Measurements from ENCODE around the gene TMEM63A. TPM values are rescaled to one million over a fixed set of nuclear protein-coding genes. Genes with fewer than 3 reads are reported as not detected.

TMEM63A gene
- total RNA-seq, 1 experiment from 2014 or later = 303 TPM

DNA sequence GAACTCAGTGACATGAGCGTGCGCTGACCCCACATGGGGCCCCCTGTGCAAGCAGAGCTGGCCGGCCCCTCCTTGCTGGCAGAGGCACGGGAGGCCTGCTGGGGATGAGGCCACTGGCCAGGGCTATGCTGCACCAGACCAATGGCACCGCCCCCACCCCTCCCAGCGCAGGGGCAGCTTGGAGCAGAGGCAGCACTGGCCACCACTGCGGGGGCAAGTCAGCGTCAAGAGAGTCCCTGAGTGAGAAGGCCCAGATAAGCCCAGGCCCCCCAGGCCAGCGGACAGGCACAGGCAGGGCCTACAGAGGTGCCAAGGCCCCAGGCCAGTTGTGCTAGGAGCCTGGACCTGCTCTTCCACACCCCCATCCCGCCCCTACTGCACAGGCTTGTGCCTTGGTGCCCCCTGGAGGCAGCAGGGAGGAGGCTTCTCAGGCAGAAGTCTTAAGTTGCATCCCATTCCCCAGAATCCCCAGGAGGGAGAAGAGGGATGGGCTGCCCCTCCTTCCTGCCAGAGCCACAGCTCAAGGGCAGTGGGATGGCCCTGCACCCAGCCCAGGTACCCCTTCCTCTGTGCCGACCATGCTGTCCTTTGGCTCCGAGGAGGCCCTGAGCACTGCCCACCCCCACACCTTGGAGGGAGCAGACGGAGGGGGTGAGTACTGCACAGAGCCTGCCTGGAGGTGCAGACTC is 36.5 kb downstream of the TMEM63A start:
- no peaks in the 10 kb centered on the region for H3K4me1 Mint-ChIP-seq (ENCODE audit: low read depth, unreplicated experiment)
- intact Hi-C loops (cut with micrococcal nuclease; ENCODE audit: unreplicated experiment) = loop anchor here (5.0 kb wide), 1 partner anchor 67 kb away; no protein-coding TSS in a partner anchor
- H3K4me3 Mint-ChIP-seq (ENCODE audit: low read depth, unreplicated experiment) = no peak overlapping the region
- H3K9me3 Mint-ChIP-seq (ENCODE audit: low read depth, unreplicated experiment) = no peaks in the 10 kb centered on the region
- no peaks in the 10 kb centered on the region for H3K27me3 Mint-ChIP-seq (ENCODE audit: unreplicated experiment)
- peak; percentile 83 for DNase-seq
- peak overlapping the region; percentile 60 for H3K27ac Mint-ChIP-seq (ENCODE audit: unreplicated experiment)
- peaks cover 97% of the 10 kb centered on the region for H3K36me3 Mint-ChIP-seq (ENCODE audit: insufficient read depth, unreplicated experiment)
- TF ChIP-seq, protein P1, sequence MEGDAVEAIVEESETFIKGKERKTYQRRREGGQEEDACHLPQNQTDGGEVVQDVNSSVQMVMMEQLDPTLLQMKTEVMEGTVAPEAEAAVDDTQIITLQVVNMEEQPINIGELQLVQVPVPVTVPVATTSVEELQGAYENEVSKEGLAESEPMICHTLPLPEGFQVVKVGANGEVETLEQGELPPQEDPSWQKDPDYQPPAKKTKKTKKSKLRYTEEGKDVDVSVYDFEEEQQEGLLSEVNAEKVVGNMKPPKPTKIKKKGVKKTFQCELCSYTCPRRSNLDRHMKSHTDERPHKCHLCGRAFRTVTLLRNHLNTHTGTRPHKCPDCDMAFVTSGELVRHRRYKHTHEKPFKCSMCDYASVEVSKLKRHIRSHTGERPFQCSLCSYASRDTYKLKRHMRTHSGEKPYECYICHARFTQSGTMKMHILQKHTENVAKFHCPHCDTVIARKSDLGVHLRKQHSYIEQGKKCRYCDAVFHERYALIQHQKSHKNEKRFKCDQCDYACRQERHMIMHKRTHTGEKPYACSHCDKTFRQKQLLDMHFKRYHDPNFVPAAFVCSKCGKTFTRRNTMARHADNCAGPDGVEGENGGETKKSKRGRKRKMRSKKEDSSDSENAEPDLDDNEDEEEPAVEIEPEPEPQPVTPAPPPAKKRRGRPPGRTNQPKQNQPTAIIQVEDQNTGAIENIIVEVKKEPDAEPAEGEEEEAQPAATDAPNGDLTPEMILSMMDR (IDR thresholded peaks at IDR 0.05; ENCODE audit: unreplicated experiment) = peak; percentile 63
- no TSS peak for BruUV-seq (replicated peaks)
- CTCF ChIA-PET = interaction anchor here (0.5 to 1.1 kb wide), 2 partner anchors 68 to 276 kb away, joined by 3 read pairs; partner anchors contain the start of gene SRP9

DNA sequence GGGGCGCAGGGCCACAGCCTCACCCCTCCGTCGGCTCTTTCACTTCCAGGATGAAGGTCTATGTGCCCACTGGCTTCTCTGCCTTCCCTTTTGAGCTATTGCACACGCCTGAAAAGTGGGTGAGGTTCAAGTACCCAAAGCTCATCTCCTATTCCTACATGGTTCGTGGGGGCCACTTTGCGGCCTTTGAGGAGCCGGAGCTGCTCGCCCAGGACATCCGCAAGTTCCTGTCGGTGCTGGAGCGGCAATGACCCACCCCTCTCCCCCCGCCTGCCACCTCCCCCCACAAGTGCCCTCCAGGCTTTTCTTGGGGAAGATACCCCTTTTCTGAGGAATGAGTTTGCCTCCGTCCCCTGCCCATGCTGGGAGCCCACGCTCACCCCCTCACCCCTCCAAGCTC is 37.1 kb downstream of the TMEM63A start:
- H3K4me1 Mint-ChIP-seq (ENCODE audit: low read depth, unreplicated experiment) = no peaks in the 10 kb centered on the region
- H3K4me3 Mint-ChIP-seq (ENCODE audit: low read depth, unreplicated experiment) = no peak overlapping the region
- TF ChIP-seq, protein P1 (IDR thresholded peaks at IDR 0.05; ENCODE audit: unreplicated experiment) = no peak
- H3K9me3 Mint-ChIP-seq (ENCODE audit: low read depth, unreplicated experiment) = no peaks in the 10 kb centered on the region
- no TSS peak for BruUV-seq (replicated peaks)
- H3K36me3 Mint-ChIP-seq (ENCODE audit: insufficient read depth, unreplicated experiment) = peaks cover 99% of the 10 kb centered on the region
- DNase-seq = no peak
- peak overlapping the region; percentile 60 for H3K27ac Mint-ChIP-seq (ENCODE audit: unreplicated experiment)
- CTCF ChIA-PET = interaction anchor here (1.1 kb wide), 1 partner anchor 67 kb away, joined by 3 read pairs; the partner anchor contains the start of gene SRP9
- H3K27me3 Mint-ChIP-seq (ENCODE audit: unreplicated experiment) = no peaks in the 10 kb centered on the region
- intact Hi-C loops (cut with micrococcal nuclease; ENCODE audit: unreplicated experiment) = loop anchor here (5.0 kb wide), 1 partner anchor 67 kb away; no protein-coding TSS in a partner anchor

DNA sequence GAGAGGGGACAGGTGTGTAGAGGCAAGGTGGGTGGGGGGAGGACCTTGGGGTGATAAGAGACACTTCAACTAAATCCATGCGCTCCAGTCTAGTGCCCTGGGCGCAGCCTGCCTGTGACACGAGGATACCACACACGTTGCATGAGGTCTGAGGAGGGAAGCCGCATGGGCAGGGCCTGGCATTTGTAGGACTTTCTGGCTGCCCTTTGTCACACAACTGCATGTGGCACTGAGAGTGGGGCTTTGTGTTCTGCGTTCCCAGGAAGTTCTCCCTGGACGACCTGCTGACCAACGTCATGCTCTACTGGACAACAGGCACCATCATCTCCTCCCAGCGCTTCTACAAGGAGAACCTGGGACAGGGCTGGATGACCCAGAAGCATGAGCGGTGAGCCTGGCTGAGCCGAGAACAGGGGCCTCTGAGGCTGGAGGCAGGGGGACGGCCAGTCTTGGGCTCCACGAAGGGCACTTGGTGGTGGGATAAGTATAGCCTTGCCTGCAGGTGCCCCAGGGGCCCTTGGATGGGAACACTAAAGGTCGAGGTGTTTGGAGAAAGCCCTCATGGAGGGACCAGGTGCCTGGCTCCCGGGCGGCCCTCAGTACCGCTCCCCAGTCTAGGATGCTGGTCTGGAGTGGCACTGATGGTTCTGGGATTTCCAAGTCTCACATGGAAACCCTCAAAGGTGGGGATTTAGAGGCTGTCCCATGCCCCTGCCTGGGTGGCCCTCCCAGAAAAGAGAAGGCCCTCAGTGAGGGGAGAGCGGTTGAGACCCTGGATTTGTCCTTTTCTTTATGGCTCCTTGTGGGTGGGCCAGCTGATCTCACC is 37.7 kb downstream of the TMEM63A start:
- H3K36me3 Mint-ChIP-seq (ENCODE audit: insufficient read depth, unreplicated experiment) = peaks cover 99% of the 10 kb centered on the region
- no peaks in the 10 kb centered on the region for H3K27me3 Mint-ChIP-seq (ENCODE audit: unreplicated experiment)
- intact Hi-C loops (cut with micrococcal nuclease; ENCODE audit: unreplicated experiment) = loop anchor here (5.0 kb wide), 2 partner anchors 68 to 367 kb away; no protein-coding TSS in a partner anchor
- no peaks in the 10 kb centered on the region for H3K9me3 Mint-ChIP-seq (ENCODE audit: low read depth, unreplicated experiment)
- no peaks in the 10 kb centered on the region for H3K4me1 Mint-ChIP-seq (ENCODE audit: low read depth, unreplicated experiment)
- CTCF ChIA-PET = no interaction called here
- H3K4me3 Mint-ChIP-seq (ENCODE audit: low read depth, unreplicated experiment) = no peak overlapping the region
- H3K27ac Mint-ChIP-seq (ENCODE audit: unreplicated experiment) = peak overlapping the region; percentile 62
- TF ChIP-seq, protein P1 (IDR thresholded peaks at IDR 0.05; ENCODE audit: unreplicated experiment) = no peak
- BruUV-seq (replicated peaks) = no TSS peak
- no peak for DNase-seq

DNA sequence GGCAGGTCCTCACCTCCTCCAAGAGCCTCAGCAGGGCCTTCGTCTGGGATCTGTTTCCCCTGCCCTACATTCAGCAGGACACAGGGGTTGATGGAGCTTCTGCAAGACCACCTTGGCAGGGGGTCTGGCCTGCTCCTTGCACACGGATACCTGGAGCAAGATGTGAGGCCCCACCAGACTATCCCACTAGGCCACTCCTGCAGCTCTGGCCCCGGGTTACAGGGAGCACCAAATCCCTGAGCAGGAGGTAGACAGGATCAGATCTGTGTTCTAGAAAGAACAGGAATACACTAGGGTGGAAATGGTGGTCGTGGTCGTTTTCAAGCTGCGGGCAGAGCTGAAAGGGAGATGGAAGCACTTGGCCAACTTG is 38.8 kb downstream of the TMEM63A start:
- H3K27me3 Mint-ChIP-seq (ENCODE audit: unreplicated experiment) = no peaks in the 10 kb centered on the region
- H3K4me1 Mint-ChIP-seq (ENCODE audit: low read depth, unreplicated experiment) = no peaks in the 10 kb centered on the region
- intact Hi-C loops (cut with micrococcal nuclease; ENCODE audit: unreplicated experiment) = loop anchor here (5.0 kb wide), 1 partner anchor 366 kb away; no protein-coding TSS in a partner anchor
- DNase-seq = no peak
- TF ChIP-seq, protein P1 (IDR thresholded peaks at IDR 0.05; ENCODE audit: unreplicated experiment) = no peak
- peaks cover 95% of the 10 kb centered on the region for H3K36me3 Mint-ChIP-seq (ENCODE audit: insufficient read depth, unreplicated experiment)
- CTCF ChIA-PET = no interaction called here
- no peaks in the 10 kb centered on the region for H3K9me3 Mint-ChIP-seq (ENCODE audit: low read depth, unreplicated experiment)
- H3K4me3 Mint-ChIP-seq (ENCODE audit: low read depth, unreplicated experiment) = no peak overlapping the region
- peak overlapping the region; percentile 62 for H3K27ac Mint-ChIP-seq (ENCODE audit: unreplicated experiment)
- no TSS peak for BruUV-seq (replicated peaks)

Data from Calu3 (cell line).